ENCODE data around the gene VPS13D.

DNA sequence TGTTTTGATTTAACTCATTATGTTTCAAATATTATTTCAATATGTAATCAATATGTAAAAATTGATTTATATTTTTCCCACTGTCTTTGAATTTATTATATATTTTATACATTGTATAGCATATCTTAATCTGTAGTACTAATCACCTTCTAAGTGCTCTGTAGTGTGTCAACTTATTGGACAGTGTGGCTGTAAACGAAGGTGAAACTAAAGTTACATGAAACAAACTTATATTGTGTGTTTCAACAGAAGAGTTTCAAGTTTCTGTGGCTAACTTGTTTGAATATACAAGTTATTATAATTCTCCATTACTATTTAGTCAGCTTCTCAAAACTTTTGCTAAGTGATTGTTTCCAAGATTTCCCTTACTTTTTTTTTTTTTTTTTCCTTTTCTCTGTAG is 212.4 kb downstream of the VPS13D start:
- TF ChIP-seq, protein P1, sequence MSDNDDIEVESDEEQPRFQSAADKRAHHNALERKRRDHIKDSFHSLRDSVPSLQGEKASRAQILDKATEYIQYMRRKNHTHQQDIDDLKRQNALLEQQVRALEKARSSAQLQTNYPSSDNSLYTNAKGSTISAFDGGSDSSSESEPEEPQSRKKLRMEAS (IDR thresholded peaks at IDR 0.05), result no peak
- TF ChIP-seq CEBPB (IDR thresholded peaks at IDR 0.05), result no peak
- no peak for TF ChIP-seq RAD21 (IDR thresholded peaks at IDR 0.05; ENCODE audit: low read depth)
- no peak for TF ChIP-seq EP300 (IDR thresholded peaks at IDR 0.05; ENCODE audit: borderline replicate concordance)
